GM19023 (cell line): ENCODE data around the gene DLK1.

Source experiments
- ATAC-seq: cut with Tn5 transposase; IDR thresholded peaks from one replicate; pipeline ENCODE4 v1.9.1; 2021; ENCODE audit warnings: mild to moderate bottlenecking, moderate library complexity; ENCODE audit not compliant: unreplicated experiment

Gene DLK1

GRCh38 chr14:100775831-100776591 lies 49.3 kb downstream of the DLK1 start:
- ATAC-seq: no peak

- ATAC-seq: no peak
Measured at GRCh38 chr14:100776681-100777365, 50.1 kb downstream of the DLK1 start.

- no peak for ATAC-seq
Measured at GRCh38 chr14:100777366-100777817, 50.7 kb downstream of the DLK1 start.

GRCh38 chr14:100777818-100778525 lies 51.3 kb downstream of the DLK1 start:
- ATAC-seq: no peak

- ATAC-seq: no peak
Measured at GRCh38 chr14:100778526-100778882, 51.8 kb downstream of the DLK1 start.

GRCh38 chr14:100778951-100779690 lies 52.4 kb downstream of the DLK1 start:
- ATAC-seq: no peak

- no peak for ATAC-seq
Measured at GRCh38 chr14:100779691-100780080, 53.0 kb downstream of the DLK1 start.

- no peak for ATAC-seq
Measured at GRCh38 chr14:100780246-100780645, 53.6 kb downstream of the DLK1 start.

GRCh38 chr14:100780646-100781355 lies 54.1 kb downstream of the DLK1 start:
- no peak for ATAC-seq

GRCh38 chr14:100781952-100782351 lies 55.3 kb downstream of the DLK1 start:
- no peak for ATAC-seq

GRCh38 chr14:100782516-100783320 lies 56.0 kb downstream of the DLK1 start:
- ATAC-seq: no peak

- ATAC-seq: no peak
Measured at GRCh38 chr14:100783630-100784370, 57.1 kb downstream of the DLK1 start.

GRCh38 chr14:100784523-100785337 lies 58.0 kb downstream of the DLK1 start:
- ATAC-seq: no peak

GRCh38 chr14:100785338-100785615 lies 58.6 kb downstream of the DLK1 start:
- no peak for ATAC-seq

- ATAC-seq: no peak
Measured at GRCh38 chr14:100785626-100786025, 58.9 kb downstream of the DLK1 start.

- no peak for ATAC-seq
Measured at GRCh38 chr14:100786131-100786530, 59.4 kb downstream of the DLK1 start.

- ATAC-seq: no peak
Measured at GRCh38 chr14:100786576-100787219, 60.0 kb downstream of the DLK1 start.

GRCh38 chr14:100787659-100788058 lies 61.0 kb downstream of the DLK1 start:
- ATAC-seq: no peak
